Panc1 (cell line): ENCODE measurements around the gene SLC9A4.

Source experiments
- POLR2AphosphoS5 ChIP-seq: IDR thresholded peaks from 2 replicates; pipeline ENCODE4 v1.6.1; 2012; ENCODE audit warnings: mild to moderate bottlenecking, low read depth, low read length, moderate library complexity
- SIN3A ChIP-seq: IDR thresholded peaks from 2 replicates; pipeline ENCODE4 v1.6.1; 2012; ENCODE audit warnings: low read depth, mild to moderate bottlenecking, low read length, moderate library complexity, borderline replicate concordance; ENCODE audit not compliant: insufficient read depth
- TCF7L2 ChIP-seq: IDR thresholded peaks from 2 replicates; pipeline ENCODE4 v1.6.1; 2011; ENCODE audit warnings: mild to moderate bottlenecking, low read depth, low read length, inconsistent platforms
- TF ChIP-seq, protein P1 (sequence below): fragments of 450-650 bp; IDR thresholded peaks from 2 replicates; pipeline ENCODE4 v1.5.1; 2017; ENCODE audit warnings: mild to moderate bottlenecking
- TF ChIP-seq, protein P2 (sequence below), 2 experiments: IDR thresholded peaks; 2 replicates each; pipeline ENCODE4 v1.6.1; 2011 to 2012; ENCODE audit warnings: low read depth in 2 of 2, control low read depth in 1 of 2, low read length in 1 of 2, mild to moderate bottlenecking in 1 of 2, moderate library complexity in 1 of 2; ENCODE audit not compliant: insufficient read depth in 1 of 2

DNA sequence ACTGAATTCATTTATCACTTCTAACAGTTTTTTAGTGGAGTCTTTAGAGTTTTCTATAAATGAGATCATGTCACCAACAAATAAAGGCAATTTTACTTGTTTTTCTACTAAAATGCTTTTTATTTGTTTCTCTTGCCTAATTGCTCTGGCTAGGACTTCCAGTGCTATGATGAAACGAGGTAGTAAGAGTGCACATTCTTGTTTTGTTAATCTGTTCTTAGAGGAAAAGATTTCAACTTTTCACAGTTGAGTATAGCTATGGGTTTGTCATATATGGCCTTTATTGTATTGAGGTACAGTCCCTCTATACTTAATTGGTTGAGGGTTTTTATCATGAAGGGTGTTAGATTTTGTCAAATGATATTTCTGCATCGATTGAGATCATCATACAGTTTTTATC lies 44.5 kb upstream of the SLC9A4 start:
- TF ChIP-seq, protein P1, sequence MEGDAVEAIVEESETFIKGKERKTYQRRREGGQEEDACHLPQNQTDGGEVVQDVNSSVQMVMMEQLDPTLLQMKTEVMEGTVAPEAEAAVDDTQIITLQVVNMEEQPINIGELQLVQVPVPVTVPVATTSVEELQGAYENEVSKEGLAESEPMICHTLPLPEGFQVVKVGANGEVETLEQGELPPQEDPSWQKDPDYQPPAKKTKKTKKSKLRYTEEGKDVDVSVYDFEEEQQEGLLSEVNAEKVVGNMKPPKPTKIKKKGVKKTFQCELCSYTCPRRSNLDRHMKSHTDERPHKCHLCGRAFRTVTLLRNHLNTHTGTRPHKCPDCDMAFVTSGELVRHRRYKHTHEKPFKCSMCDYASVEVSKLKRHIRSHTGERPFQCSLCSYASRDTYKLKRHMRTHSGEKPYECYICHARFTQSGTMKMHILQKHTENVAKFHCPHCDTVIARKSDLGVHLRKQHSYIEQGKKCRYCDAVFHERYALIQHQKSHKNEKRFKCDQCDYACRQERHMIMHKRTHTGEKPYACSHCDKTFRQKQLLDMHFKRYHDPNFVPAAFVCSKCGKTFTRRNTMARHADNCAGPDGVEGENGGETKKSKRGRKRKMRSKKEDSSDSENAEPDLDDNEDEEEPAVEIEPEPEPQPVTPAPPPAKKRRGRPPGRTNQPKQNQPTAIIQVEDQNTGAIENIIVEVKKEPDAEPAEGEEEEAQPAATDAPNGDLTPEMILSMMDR = no peak
- TF ChIP-seq, protein P2, sequence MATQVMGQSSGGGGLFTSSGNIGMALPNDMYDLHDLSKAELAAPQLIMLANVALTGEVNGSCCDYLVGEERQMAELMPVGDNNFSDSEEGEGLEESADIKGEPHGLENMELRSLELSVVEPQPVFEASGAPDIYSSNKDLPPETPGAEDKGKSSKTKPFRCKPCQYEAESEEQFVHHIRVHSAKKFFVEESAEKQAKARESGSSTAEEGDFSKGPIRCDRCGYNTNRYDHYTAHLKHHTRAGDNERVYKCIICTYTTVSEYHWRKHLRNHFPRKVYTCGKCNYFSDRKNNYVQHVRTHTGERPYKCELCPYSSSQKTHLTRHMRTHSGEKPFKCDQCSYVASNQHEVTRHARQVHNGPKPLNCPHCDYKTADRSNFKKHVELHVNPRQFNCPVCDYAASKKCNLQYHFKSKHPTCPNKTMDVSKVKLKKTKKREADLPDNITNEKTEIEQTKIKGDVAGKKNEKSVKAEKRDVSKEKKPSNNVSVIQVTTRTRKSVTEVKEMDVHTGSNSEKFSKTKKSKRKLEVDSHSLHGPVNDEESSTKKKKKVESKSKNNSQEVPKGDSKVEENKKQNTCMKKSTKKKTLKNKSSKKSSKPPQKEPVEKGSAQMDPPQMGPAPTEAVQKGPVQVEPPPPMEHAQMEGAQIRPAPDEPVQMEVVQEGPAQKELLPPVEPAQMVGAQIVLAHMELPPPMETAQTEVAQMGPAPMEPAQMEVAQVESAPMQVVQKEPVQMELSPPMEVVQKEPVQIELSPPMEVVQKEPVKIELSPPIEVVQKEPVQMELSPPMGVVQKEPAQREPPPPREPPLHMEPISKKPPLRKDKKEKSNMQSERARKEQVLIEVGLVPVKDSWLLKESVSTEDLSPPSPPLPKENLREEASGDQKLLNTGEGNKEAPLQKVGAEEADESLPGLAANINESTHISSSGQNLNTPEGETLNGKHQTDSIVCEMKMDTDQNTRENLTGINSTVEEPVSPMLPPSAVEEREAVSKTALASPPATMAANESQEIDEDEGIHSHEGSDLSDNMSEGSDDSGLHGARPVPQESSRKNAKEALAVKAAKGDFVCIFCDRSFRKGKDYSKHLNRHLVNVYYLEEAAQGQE (IDR thresholded peaks at IDR 0.05; ENCODE audit: insufficient read depth in 1 of 2, low read depth in 2 of 2, low read length in 1 of 2) = no peak
- TF ChIP-seq SIN3A = no peak
- TF ChIP-seq TCF7L2 = no peak
- TF ChIP-seq POLR2AphosphoS5 = no peak
